ENCODE data around the gene BLOC1S2. TPM values are rescaled to one million over a fixed set of nuclear protein-coding genes. Genes with fewer than 3 reads are reported as not detected.
A peak's percentile ranks its signal among the peaks of the same experiment; 100 is the strongest.
"Not testable (repeated sequence)": the region's sequence is repeated elsewhere in the genome, so short reads cannot be mapped to it uniquely, and the experiment has no call there.

The BLOC1S2 gene
- total and polyA plus RNA-seq, 4 donors = 18.0 to 54.2 (median 47.1) TPM

GRCh38 chr10:100297242-100297641, 10.8 kb upstream of the BLOC1S2 start:
- 70 to 71% methylated on average over 9 of the region's 9 CpGs for WGBS, 2 donors
- H3K36me3 ChIP-seq (ENCODE audit: control insufficient read depth in 4 of 4, insufficient read depth in 4 of 4, low read length in 4 of 4) = no peaks in the 10 kb centered on the region
- TF ChIP-seq CTCF (IDR thresholded peaks at IDR 0.05; ENCODE audit: control extremely low read depth, extremely low read depth) = no peak
- no peak overlapping the region for H3K27ac ChIP-seq (ENCODE audit: low read depth in 1 of 2, low read length in 1 of 2)
- no peak for ATAC-seq (ENCODE audit: insufficient read depth, low FRiP score)
- H3K9me3 ChIP-seq (ENCODE audit: control insufficient read depth in 4 of 4, insufficient read depth in 3 of 4, low read length in 3 of 4) = peaks cover 0 to 2% (median 1%) of the 10 kb centered on the region in 4 donors
- no peaks in the 10 kb centered on the region for H3K4me1 ChIP-seq (ENCODE audit: control insufficient read depth in 5 of 5, insufficient read depth in 5 of 5, low read length in 5 of 5)
- H3K4me3 ChIP-seq = no peak overlapping the region
- H3K27me3 ChIP-seq (ENCODE audit: control insufficient read depth in 3 of 3, insufficient read depth in 3 of 3, low read length in 2 of 3) = peaks cover 0 to 9% (median 8%) of the 10 kb centered on the region in 3 donors
- H3K9ac ChIP-seq (ENCODE audit: insufficient read depth in 1 of 2, low read length in 2 of 2) = no peak overlapping the region
- no peak for DNase-seq

- Histone ChIP-seq H3K9ac (ENCODE audit: insufficient read depth in 1 of 2, low read length in 2 of 2) (no peak overlapping the region), H3K36me3 (ENCODE audit: control insufficient read depth in 4 of 4, insufficient read depth in 4 of 4, low read length in 4 of 4) (no peaks in the 10 kb centered on the region), H3K4me3 (no peak overlapping the region), H3K27me3 (ENCODE audit: control insufficient read depth in 3 of 3, insufficient read depth in 3 of 3, low read length in 2 of 3) (peaks cover 0 to 9% (median 8%) of the 10 kb centered on the region in 3 donors), H3K4me1 (ENCODE audit: control insufficient read depth in 5 of 5, insufficient read depth in 5 of 5, low read length in 5 of 5) (no peaks in the 10 kb centered on the region), H3K27ac (ENCODE audit: low read depth in 1 of 2, low read length in 1 of 2) (no peak overlapping the region), H3K9me3 (ENCODE audit: control insufficient read depth in 4 of 4, insufficient read depth in 3 of 4, low read length in 3 of 4) (peaks cover 0 to 2% (median 0%) of the 10 kb centered on the region in 4 donors)
- ATAC-seq (ENCODE audit: insufficient read depth, low FRiP score) (no peak), DNase-seq (no peak)
- no peak for TF ChIP-seq CTCF (IDR thresholded peaks at IDR 0.05; ENCODE audit: control extremely low read depth, extremely low read depth)
Measured at GRCh38 chr10:100293066-100293465, 6.6 kb upstream of the BLOC1S2 start.

- H3K9me3 ChIP-seq (ENCODE audit: control insufficient read depth in 4 of 4, insufficient read depth in 3 of 4, low read length in 3 of 4); H3K27me3 ChIP-seq (ENCODE audit: control insufficient read depth in 3 of 3, insufficient read depth in 3 of 3, low read length in 2 of 3); H3K9ac ChIP-seq (ENCODE audit: insufficient read depth in 1 of 2, low read length in 2 of 2); H3K27ac ChIP-seq (ENCODE audit: low read depth in 1 of 2, low read length in 1 of 2); DNase-seq; H3K4me1 ChIP-seq (ENCODE audit: control insufficient read depth in 5 of 5, insufficient read depth in 5 of 5, low read length in 5 of 5); H3K36me3 ChIP-seq (ENCODE audit: control insufficient read depth in 4 of 4, insufficient read depth in 4 of 4, low read length in 4 of 4); ATAC-seq (ENCODE audit: insufficient read depth, low FRiP score); H3K4me3 ChIP-seq: not testable (repeated sequence)
- 44 to 50% methylated on average over 4 of the region's 4 CpGs for WGBS, 2 donors
Measured at GRCh38 chr10:100292300-100292699, 5.8 kb upstream of the BLOC1S2 start.

GRCh38 chr10:100291356-100291755, 4.9 kb upstream of the BLOC1S2 start:
- TF ChIP-seq CTCF (IDR thresholded peaks at IDR 0.05; ENCODE audit: control extremely low read depth, extremely low read depth) = no peak
- Histone ChIP-seq H3K4me1 (ENCODE audit: control insufficient read depth in 5 of 5, insufficient read depth in 5 of 5, low read length in 5 of 5) (peaks cover 0 to 5% (median 0%) of the 10 kb centered on the region in 5 donors), H3K27me3 (ENCODE audit: control insufficient read depth in 3 of 3, insufficient read depth in 3 of 3, low read length in 2 of 3) (peaks cover 0 to 9% (median 8%) of the 10 kb centered on the region in 3 donors), H3K9me3 (ENCODE audit: control insufficient read depth in 4 of 4, insufficient read depth in 3 of 4, low read length in 3 of 4) (peaks cover 0 to 2% (median 0%) of the 10 kb centered on the region in 4 donors), H3K9ac (ENCODE audit: insufficient read depth in 1 of 2, low read length in 2 of 2) (no peak overlapping the region), H3K4me3 (no peak overlapping the region), H3K36me3 (ENCODE audit: control insufficient read depth in 4 of 4, insufficient read depth in 4 of 4, low read length in 4 of 4) (peaks cover 0 to under 1% (median 0%) of the 10 kb centered on the region in 4 donors), H3K27ac (ENCODE audit: low read depth in 1 of 2, low read length in 1 of 2) (peak overlapping the region in 1 of 2 donors; percentile 49)
- DNase-seq (no peak), ATAC-seq (ENCODE audit: insufficient read depth, low FRiP score) (no peak)
- WGBS, 2 donors = 38 to 62% methylated on average over 3 of the region's 3 CpGs

Measured in lung (tissue), 12 donors.